IMR-90 (cell line): ENCODE measurements around the gene EIF1AD.

ENCODE experiments used
- CHD1 ChIP-seq: IDR thresholded peaks from 2 replicates; pipeline ENCODE4 v1.6.1; 2012; ENCODE audit warnings: low read depth, low read length, improper control_type of control experiment
- CTCF ChIP-seq: conservative IDR thresholded peaks from 2 replicates; pipeline ENCODE4 v1.5.1; 2012; ENCODE audit warnings: mild to moderate bottlenecking, low read depth, low read length, improper control_type of control experiment
- MAFK ChIP-seq: IDR thresholded peaks from 2 replicates; pipeline ENCODE4 v1.6.1; 2012; ENCODE audit warnings: low read depth, low read length, improper control_type of control experiment
- POLR2A ChIP-seq: IDR thresholded peaks from 2 replicates; pipeline ENCODE4 v1.6.1; 2012; ENCODE audit warnings: mild to moderate bottlenecking, low read depth, low read length
- SMC3 ChIP-seq: fragments of 150-350 bp; IDR thresholded peaks from 2 replicates; pipeline ENCODE4 v1.6.1; 2016; ENCODE audit warnings: low read depth, mild to moderate bottlenecking, antibody characterized with exemption, low read length, moderate library complexity

DNA sequence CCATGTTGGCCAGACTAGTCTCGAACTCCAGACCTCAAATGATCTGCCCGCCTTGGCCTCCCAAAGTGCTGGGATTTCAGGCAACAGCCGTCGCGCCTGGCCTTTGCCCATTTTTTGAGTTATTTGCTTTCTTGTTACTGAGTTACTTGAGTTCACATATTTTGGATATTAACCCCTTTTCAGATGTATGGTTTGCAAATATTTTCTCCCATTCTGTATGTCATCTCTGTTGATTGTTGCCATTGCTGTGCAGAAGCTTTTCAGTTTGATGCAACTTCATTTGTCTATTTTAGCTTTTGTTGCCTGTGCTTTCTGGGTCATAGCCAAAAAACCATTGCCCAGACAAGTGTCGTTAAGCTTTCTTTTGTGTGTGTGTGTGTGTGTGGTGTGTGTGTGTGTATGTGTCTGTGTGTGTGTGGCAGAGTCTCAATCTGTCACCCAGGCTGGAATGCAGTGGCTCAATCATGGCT is 49.9 kb downstream of the EIF1AD start:
- no peak for TF ChIP-seq CHD1
- no peak for TF ChIP-seq CTCF
- no peak for TF ChIP-seq POLR2A
- no peak for TF ChIP-seq MAFK
- no peak for TF ChIP-seq SMC3
